ENCODE measurements around the gene IRS2.

Gene IRS2

DNA sequence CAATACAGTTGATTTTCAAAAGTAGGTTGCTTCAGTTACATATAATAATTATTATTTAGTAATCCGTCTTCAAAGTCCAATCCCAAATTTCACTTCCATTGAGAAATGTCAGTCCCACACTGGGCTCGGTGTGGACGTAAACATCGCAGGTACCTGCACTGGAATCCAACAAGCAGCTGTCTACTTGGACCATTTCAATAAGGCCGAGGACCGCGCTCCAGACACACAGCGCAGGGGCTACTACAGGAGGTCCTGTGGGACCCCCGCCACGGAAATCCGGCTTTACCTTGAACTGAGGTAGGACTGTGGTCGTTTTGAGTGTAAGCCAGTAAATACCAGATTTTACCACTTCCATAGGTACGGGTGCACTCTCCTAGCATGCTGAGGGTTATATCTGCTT lies 30.8 kb downstream of the IRS2 start:
- no peak overlapping the region for H3K27ac ChIP-seq
- TF ChIP-seq CTCF (conservative IDR thresholded peaks at IDR 0.05) = no peak

- no peak overlapping the region for H3K27ac ChIP-seq
- TF ChIP-seq CTCF (conservative IDR thresholded peaks at IDR 0.05) = no peak
Measured at GRCh38 chr13:109751477-109751876, 34.9 kb downstream of the IRS2 start.

- H3K27ac ChIP-seq = no peak overlapping the region
- TF ChIP-seq CTCF (conservative IDR thresholded peaks at IDR 0.05) = no peak
Measured at GRCh38 chr13:109750221-109750775, 36.1 kb downstream of the IRS2 start.

GRCh38 chr13:109749365-109749764 lies 37.0 kb downstream of the IRS2 start:
- no peak for TF ChIP-seq CTCF (conservative IDR thresholded peaks at IDR 0.05)
- no peak overlapping the region for H3K27ac ChIP-seq

GRCh38 chr13:109748677-109749076 lies 37.7 kb downstream of the IRS2 start:
- no peak for TF ChIP-seq CTCF (conservative IDR thresholded peaks at IDR 0.05)
- no peak overlapping the region for H3K27ac ChIP-seq

DNA sequence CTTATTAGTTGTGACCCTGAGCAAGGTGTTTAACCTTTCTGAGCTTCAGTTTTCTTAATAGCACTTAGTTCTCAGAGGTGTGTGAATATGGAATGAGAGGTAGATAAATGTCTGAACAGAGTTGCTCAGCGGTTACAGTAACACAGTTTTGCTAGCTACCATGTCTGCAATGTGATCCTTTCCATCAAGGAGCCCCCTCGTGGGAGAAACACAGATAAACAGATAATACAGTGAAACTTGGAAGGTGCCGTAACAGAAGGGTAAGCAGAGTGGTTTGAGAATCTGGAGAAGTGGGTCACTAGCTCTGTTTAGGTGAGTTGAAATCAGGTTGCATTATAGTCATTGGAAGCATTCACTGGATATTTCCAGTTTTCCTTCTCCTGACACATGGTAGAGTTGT lies 38.9 kb downstream of the IRS2 start:
- no peak overlapping the region for H3K27ac ChIP-seq
- TF ChIP-seq CTCF (conservative IDR thresholded peaks at IDR 0.05) = no peak

GRCh38 chr13:109746364-109746763 lies 40.0 kb downstream of the IRS2 start:
- TF ChIP-seq CTCF (conservative IDR thresholded peaks at IDR 0.05) = no peak

More at GRCh38 chr13:109746364-109746763, 40.0 kb downstream of the IRS2 start:
- H3K27ac ChIP-seq = no peak overlapping the region

Measured in VCaP (cell line).